Right lobe of liver (tissue), 4 donors: ENCODE data around the gene STK16.
"Not testable (repeated sequence)": the region's sequence is repeated elsewhere in the genome, so short reads cannot be mapped to it uniquely, and the experiment has no call there.

Experiments
- POLR2A ChIP-seq: fragments of 450-650 bp; IDR thresholded peaks from one replicate; pipeline ENCODE4 v1.6.1; 2017; ENCODE audit warnings: antibody characterized with exemption, mild to moderate bottlenecking
- TF ChIP-seq, protein P1 (sequence below), 4 donors: fragments of 200-600 bp in 3 of 4; fragments of 450-650 bp in 1 of 4; IDR thresholded peaks; one replicate each; pipeline versions ENCODE4 v1.5.1 to v1.8.0; 2016 to 2022; ENCODE audit warnings: antibody characterized with exemption in 4 of 4, mild to moderate bottlenecking in 2 of 4
- donor health status: DM: no; HTN: no; CAD: no.
- donor health status: DM: no; HTN: no; CAD: no.
- donor health status: DM: no; HTN: yes; CAD: no.

DNA sequence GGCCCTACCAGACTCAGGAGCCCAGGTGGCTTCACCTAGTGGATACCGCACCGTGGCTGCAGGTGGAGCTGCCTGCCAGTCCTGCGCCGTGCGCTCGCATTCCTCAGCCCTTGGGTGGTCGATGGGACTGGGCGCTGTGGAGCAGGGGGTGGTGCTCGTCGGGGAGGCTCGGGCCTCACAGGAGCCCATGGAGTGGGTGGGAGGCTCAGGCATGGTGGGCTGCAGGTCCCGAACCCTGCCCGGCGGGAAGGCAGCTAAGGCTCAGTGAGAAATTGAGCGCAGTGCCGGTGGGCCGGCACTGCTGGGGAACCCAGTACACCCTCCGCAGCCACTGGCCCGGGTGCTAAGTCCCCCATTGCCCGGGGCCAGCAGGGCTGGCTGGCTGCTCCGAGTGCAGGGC lies 43.9 kb upstream of the STK16 start:
- TF ChIP-seq, protein P1, sequence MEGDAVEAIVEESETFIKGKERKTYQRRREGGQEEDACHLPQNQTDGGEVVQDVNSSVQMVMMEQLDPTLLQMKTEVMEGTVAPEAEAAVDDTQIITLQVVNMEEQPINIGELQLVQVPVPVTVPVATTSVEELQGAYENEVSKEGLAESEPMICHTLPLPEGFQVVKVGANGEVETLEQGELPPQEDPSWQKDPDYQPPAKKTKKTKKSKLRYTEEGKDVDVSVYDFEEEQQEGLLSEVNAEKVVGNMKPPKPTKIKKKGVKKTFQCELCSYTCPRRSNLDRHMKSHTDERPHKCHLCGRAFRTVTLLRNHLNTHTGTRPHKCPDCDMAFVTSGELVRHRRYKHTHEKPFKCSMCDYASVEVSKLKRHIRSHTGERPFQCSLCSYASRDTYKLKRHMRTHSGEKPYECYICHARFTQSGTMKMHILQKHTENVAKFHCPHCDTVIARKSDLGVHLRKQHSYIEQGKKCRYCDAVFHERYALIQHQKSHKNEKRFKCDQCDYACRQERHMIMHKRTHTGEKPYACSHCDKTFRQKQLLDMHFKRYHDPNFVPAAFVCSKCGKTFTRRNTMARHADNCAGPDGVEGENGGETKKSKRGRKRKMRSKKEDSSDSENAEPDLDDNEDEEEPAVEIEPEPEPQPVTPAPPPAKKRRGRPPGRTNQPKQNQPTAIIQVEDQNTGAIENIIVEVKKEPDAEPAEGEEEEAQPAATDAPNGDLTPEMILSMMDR (IDR thresholded peaks at IDR 0.05), result not testable (repeated sequence)
- not testable (repeated sequence) for TF ChIP-seq POLR2A
